Heart left ventricle (tissue), 13 donors: ENCODE data around the gene IL1RN.

Source experiments
- CTCF ChIP-seq, 12 donors: fragments of 200-600 bp; sonication (generic) in 4 of 12; IDR thresholded peaks; one replicate each; pipeline versions ENCODE4 v1.5.0 to v1.8.0; 2018 to 2022; ENCODE audit warnings: antibody characterized with exemption in 12 of 12, mild to moderate bottlenecking in 5 of 12
- POLR2A ChIP-seq, 2 donors: fragments of 450-650 bp; IDR thresholded peaks; one replicate each; pipeline ENCODE4 v1.6.1; 2017; ENCODE audit warnings: antibody characterized with exemption in 2 of 2, mild to moderate bottlenecking in 2 of 2, moderate library complexity in 2 of 2
- donor health status: ischemic (EF 13 %, LVEDD 7.1; RV severe dilation, severe dysfunction).
- donor health status: DM: no; HTN: yes; CAD: no.
- donor health status: DM: no; HTN: no; CAD: no.
- donor health status: ischemic (EF 25% LVEDD 6.9; RV normal size, moderate dysfunction).
- donor health status: ischemic (EF 25% LVEDD 5.7; RV mildly dilated, moderate dysfunction).
- donor health status: ischemic (EF 35%, LVEDD 5.7; RV mildly dilated, moderate dysfunction).
- donor health status: nonischemic (EF 11% LVEDD 7.7; RV severe dilation, severe dysfunction).
- donor health status: DM: yes; HTN: yes; CAD: no.
- donor health status: PGD.
- donor health status: ischemic (EF 29% LVEDD 5.4; RV normal size, mild dysfunction).
- donor health status: nonischemic (EF 23%, LVEDD 6.1; RV moderate dilation, normal function).

DNA sequence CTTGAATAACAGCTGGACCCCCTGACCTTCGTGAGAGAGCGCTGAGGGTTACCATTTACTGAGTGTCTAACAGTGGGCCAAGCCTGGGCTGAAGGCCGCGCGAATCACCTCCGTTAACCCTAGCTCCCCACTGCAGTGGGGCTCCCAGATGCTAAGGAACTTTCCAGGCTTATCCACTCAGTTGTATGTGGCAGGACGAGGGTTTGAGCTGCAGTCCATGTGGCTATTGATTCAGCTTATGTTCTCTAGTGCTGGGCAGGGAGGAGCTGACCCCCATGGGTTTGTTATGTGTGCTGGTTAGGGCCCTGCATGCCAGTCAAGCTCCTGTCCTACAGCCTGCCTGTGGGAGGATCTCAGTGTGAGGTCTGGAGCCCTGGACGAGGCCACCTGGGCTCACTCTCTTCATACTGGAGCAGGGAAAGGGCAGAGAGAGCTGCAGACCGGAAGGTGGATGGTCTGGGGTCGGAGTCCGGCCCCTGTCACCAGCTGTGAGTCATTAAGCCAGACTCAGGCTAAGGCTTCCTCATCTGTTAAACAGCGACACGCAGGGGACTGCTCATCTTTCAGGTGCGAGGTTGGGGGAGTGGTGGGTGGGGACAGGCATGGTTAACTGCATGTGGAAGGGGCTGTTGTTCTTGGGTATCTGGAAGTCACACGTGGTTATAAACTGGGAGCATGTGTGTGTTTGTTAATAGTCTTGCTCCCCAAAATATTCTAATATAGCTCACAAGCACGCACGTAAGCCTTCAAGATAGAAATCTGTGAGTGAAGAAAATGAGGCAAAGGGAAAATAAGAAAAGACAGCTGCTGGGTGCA lies 52.9 kb downstream of the IL1RN start:
- TF ChIP-seq CTCF (IDR thresholded peaks at IDR 0.05) = no peak
- no peak for TF ChIP-seq POLR2A (IDR thresholded peaks at IDR 0.05)
